ENCODE measurements around the gene TMEM212.

Gene TMEM212

GRCh38 chr3:171906951-171907676, 64.0 kb downstream of the TMEM212 start:
- no peaks in the 10 kb centered on the region for H3K4me1 ChIP-seq (ENCODE audit: insufficient read depth, poor library complexity, severe bottlenecking)
- no peak for DNase-seq (ENCODE audit: low spot score)
- no peak overlapping the region for H3K27ac ChIP-seq (ENCODE audit: poor library complexity, severe bottlenecking)
- no peaks in the 10 kb centered on the region for H3K36me3 ChIP-seq (ENCODE audit: low read depth)
- no peaks in the 10 kb centered on the region for H3K9me3 ChIP-seq (ENCODE audit: severe bottlenecking)
- no peak for TF ChIP-seq CTCF (IDR thresholded peaks at IDR 0.05; ENCODE audit: poor library complexity, severe bottlenecking)
- ATAC-seq (ENCODE audit: low read depth), result no peak
- H3K4me3 ChIP-seq (ENCODE audit: severe bottlenecking), result no peak overlapping the region
- no peaks in the 10 kb centered on the region for H3K27me3 ChIP-seq (ENCODE audit: insufficient read depth, poor library complexity, severe bottlenecking)

GRCh38 chr3:171907761-171908160, 64.6 kb downstream of the TMEM212 start:
- no peak for ATAC-seq (ENCODE audit: low read depth)
- Histone ChIP-seq H3K27ac (ENCODE audit: poor library complexity, severe bottlenecking) (no peak overlapping the region), H3K36me3 (ENCODE audit: low read depth) (no peaks in the 10 kb centered on the region), H3K4me1 (ENCODE audit: insufficient read depth, poor library complexity, severe bottlenecking) (no peaks in the 10 kb centered on the region), H3K9me3 (ENCODE audit: severe bottlenecking) (no peaks in the 10 kb centered on the region), H3K27me3 (ENCODE audit: insufficient read depth, poor library complexity, severe bottlenecking) (no peaks in the 10 kb centered on the region), H3K4me3 (ENCODE audit: severe bottlenecking) (no peak overlapping the region)
- no peak for TF ChIP-seq CTCF (IDR thresholded peaks at IDR 0.05; ENCODE audit: poor library complexity, severe bottlenecking)
- no peak for DNase-seq (ENCODE audit: low spot score)

GRCh38 chr3:171908731-171909130, 65.6 kb downstream of the TMEM212 start:
- Histone ChIP-seq H3K9me3 (ENCODE audit: severe bottlenecking) (no peaks in the 10 kb centered on the region), H3K27ac (ENCODE audit: poor library complexity, severe bottlenecking) (no peak overlapping the region), H3K27me3 (ENCODE audit: insufficient read depth, poor library complexity, severe bottlenecking) (no peaks in the 10 kb centered on the region), H3K36me3 (ENCODE audit: low read depth) (no peaks in the 10 kb centered on the region), H3K4me1 (ENCODE audit: insufficient read depth, poor library complexity, severe bottlenecking) (no peaks in the 10 kb centered on the region), H3K4me3 (ENCODE audit: severe bottlenecking) (no peak overlapping the region)
- no peak for ATAC-seq (ENCODE audit: low read depth)
- no peak for TF ChIP-seq CTCF (IDR thresholded peaks at IDR 0.05; ENCODE audit: poor library complexity, severe bottlenecking)
- no peak for DNase-seq (ENCODE audit: low spot score)

Measured in RWPE2 (cell line).